PFSK-1 (cell line): ENCODE results near the gene FAM32A.

Experiments used
- FOXP2 ChIP-seq: optimal IDR thresholded peaks from 2 replicates; pipeline ENCODE3; 2011; ENCODE audit warnings: borderline replicate concordance, control low read depth, inconsistent platforms; ENCODE audit not compliant: insufficient read depth; ENCODE audit errors: extremely low read length, extremely low read depth
- POLR2AphosphoS5 ChIP-seq: IDR thresholded peaks from 2 replicates; pipeline ENCODE4 v1.6.1; 2012; ENCODE audit warnings: low read depth, mild to moderate bottlenecking, control low read depth, low read length, moderate library complexity
- SIN3A ChIP-seq: IDR thresholded peaks from 2 replicates; pipeline ENCODE4 v1.6.1; 2012; ENCODE audit warnings: mild to moderate bottlenecking, low read length, moderate library complexity, borderline replicate concordance; ENCODE audit not compliant: insufficient read depth
- TAF1 ChIP-seq: IDR thresholded peaks from 2 replicates; pipeline ENCODE4 v1.6.1; 2012; ENCODE audit warnings: low read length, control low read depth, borderline replicate concordance; ENCODE audit not compliant: insufficient read depth
- TF ChIP-seq, protein P1 (sequence below), 2 experiments: IDR thresholded peaks; 2 replicates each; pipeline versions ENCODE4 v1.6.1 to v1.8.0; 2011 to 2012; ENCODE audit warnings: low read depth in 2 of 2, low read length in 2 of 2, control low read depth in 1 of 2, inconsistent platforms in 1 of 2, mild to moderate bottlenecking in 1 of 2, moderate library complexity in 1 of 2; ENCODE audit not compliant: insufficient read depth in 1 of 2

The FAM32A gene

DNA sequence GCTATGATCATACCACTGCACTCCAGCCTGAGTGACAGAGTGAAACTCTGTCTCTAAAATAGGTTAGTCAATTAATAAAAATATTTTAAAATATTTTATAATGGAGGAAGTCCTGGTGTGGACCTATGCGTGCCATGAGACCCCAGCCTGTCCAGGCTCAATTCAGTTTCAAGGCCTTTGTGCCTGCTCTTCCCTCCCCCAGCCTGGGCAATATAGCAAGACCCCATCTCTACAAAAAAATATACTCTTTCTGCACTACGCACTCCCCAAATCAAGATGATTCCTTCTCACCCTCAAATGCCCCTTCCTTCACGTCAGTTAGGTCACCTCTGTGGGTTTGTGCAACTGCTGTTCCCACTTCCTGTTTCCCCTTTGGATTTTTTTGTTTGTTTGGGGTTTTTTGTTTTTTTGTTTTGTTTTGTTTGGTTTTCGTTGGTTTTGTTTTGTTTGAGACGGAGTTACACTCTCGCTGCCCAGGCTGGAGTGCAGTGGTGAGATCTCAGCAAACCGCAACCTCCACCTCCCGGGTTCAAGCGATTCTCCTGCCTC, 43.1 kb upstream of the FAM32A start:
- TF ChIP-seq, protein P1, sequence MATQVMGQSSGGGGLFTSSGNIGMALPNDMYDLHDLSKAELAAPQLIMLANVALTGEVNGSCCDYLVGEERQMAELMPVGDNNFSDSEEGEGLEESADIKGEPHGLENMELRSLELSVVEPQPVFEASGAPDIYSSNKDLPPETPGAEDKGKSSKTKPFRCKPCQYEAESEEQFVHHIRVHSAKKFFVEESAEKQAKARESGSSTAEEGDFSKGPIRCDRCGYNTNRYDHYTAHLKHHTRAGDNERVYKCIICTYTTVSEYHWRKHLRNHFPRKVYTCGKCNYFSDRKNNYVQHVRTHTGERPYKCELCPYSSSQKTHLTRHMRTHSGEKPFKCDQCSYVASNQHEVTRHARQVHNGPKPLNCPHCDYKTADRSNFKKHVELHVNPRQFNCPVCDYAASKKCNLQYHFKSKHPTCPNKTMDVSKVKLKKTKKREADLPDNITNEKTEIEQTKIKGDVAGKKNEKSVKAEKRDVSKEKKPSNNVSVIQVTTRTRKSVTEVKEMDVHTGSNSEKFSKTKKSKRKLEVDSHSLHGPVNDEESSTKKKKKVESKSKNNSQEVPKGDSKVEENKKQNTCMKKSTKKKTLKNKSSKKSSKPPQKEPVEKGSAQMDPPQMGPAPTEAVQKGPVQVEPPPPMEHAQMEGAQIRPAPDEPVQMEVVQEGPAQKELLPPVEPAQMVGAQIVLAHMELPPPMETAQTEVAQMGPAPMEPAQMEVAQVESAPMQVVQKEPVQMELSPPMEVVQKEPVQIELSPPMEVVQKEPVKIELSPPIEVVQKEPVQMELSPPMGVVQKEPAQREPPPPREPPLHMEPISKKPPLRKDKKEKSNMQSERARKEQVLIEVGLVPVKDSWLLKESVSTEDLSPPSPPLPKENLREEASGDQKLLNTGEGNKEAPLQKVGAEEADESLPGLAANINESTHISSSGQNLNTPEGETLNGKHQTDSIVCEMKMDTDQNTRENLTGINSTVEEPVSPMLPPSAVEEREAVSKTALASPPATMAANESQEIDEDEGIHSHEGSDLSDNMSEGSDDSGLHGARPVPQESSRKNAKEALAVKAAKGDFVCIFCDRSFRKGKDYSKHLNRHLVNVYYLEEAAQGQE (IDR thresholded peaks at IDR 0.05; ENCODE audit: insufficient read depth in 1 of 2, low read depth in 2 of 2, low read length in 2 of 2): no peak
- no peak for TF ChIP-seq TAF1
- TF ChIP-seq SIN3A: no peak
- no peak for TF ChIP-seq FOXP2
- TF ChIP-seq POLR2AphosphoS5: no peak

DNA sequence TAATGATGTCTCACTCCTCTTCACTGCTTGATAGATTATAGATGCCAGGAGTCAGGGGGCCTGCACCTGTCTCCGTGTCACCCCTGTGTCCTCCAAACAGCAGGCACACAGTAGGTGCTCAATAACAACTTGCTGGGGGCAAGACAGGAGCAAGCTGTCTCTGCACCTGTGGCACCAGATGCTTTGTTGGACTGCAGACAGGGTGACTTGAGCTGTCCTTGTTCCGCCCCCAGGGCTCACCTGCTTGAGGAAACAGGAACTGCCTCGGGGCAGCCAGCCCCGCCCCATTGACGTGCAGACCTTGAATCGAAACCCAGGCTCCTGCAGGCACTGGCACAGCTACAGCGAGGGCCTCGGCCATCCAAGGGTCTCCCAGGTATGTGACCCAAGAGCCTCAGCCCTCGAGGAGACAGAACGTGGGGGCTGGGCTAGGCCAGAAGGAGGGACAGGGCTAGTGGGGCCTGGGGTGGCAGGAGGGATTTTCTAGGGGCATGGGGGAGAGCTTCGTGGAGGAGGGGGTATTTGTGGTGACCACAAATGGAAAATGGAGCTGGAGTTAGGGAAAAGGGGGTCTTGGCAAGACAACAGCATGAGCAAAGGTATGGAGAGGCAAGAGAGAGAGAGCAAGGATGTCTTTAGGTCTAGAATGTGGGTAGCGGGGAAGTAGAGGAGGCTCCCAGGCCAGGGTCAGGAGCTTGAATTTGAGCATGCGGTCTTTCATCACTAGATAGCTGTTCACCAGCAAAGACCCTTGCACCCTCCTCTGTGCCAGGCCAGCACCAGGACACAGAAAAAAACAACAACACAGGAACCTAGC, 41.6 kb upstream of the FAM32A start, which contains the start of gene HSH2D:
Gene HSH2D (plus strand): TSS at position 287 of the 817 bp plus-strand sequence. CDS start 5,066 bp downstream, outside the sequence.
- TF ChIP-seq POLR2AphosphoS5 (no peak), TAF1 (no peak), SIN3A (no peak), FOXP2 (no peak)
- TF ChIP-seq, protein P1 (IDR thresholded peaks at IDR 0.05; ENCODE audit: insufficient read depth in 1 of 2, low read depth in 2 of 2, low read length in 2 of 2): no peak

DNA sequence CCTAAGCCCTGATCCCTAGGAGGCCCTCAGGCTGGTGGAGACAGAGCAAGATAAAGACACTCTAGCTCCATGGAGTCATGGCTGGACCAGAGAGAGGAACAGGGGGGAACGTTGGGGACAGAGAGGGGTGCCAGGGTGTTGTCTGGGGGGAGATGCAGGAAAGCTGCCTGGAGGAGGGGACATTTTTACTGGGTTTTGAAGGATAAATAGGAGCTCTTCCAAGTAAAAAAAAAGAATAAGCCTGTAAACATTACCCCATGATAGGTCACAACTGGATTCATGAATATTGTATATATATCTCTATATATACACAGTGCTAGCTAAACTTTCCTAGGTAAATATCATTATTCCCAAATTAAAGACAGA, 41.0 kb upstream of the FAM32A start:
- TF ChIP-seq, protein P1 (IDR thresholded peaks at IDR 0.05; ENCODE audit: insufficient read depth in 1 of 2, low read depth in 2 of 2, low read length in 2 of 2): no peak
- TF ChIP-seq SIN3A: no peak
- no peak for TF ChIP-seq POLR2AphosphoS5
- TF ChIP-seq TAF1: no peak
- no peak for TF ChIP-seq FOXP2

DNA sequence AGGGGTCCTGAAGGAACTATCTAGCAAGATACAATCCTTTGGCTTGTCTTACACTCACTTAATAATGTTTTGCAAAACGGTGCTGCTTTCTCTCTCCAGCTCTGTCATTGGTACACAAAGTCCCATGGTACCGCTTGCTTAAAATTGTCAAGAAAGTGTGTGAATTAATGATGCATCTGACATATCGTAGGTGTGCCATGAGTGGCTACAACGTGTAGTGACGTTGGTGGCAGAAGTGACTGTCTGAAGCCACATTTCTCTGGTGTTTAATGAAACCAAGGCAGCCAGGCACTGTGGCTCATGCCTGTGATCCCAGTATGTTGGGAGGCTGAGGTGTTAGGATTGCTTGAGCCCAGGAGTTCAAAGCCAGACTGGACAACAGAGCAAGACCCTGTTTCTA, 39.1 kb upstream of the FAM32A start:
- TF ChIP-seq, protein P1 (IDR thresholded peaks at IDR 0.05; ENCODE audit: insufficient read depth in 1 of 2, low read depth in 2 of 2, low read length in 2 of 2): no peak
- no peak for TF ChIP-seq TAF1
- TF ChIP-seq SIN3A: no peak
- no peak for TF ChIP-seq POLR2AphosphoS5
- TF ChIP-seq FOXP2: no peak
